ENCODE results near the gene KLC1. TPM values are rescaled to one million over a fixed set of nuclear protein-coding genes. Genes with fewer than 3 reads are reported as not detected.

The KLC1 gene
- total and polyA plus RNA-seq, 2 of the 13 experiments (the other 11 are each of a cell fraction or from before 2014, with no cell fraction given): 53.2 to 63.5 TPM

- Histone ChIP-seq H3K9me3 (ENCODE audit: low read length) (no peaks in the 10 kb centered on the region), H3K4me3 (replicated peaks in 1 of 3; ENCODE audit: insufficient read depth in 1 of 3, low read depth in 2 of 3, low read length in 3 of 3) (no peak overlapping the region), H2AFZ (ENCODE audit: low read length) (no peak overlapping the region), H3K4me1 (ENCODE audit: insufficient read depth, low read length) (no peaks in the 10 kb centered on the region), H3K36me3 (replicated peaks in 1 of 2; ENCODE audit: control insufficient read depth in 1 of 2, insufficient read depth in 2 of 2, low read length in 2 of 2) (peaks cover 16 to 59% of the 10 kb centered on the region in 2 experiments), H3K79me2 (ENCODE audit: insufficient read depth, low read length) (no peaks in the 10 kb centered on the region), H3K9ac (ENCODE audit: insufficient read depth, low read depth, low read length) (no peak overlapping the region), H4K20me1 (ENCODE audit: insufficient read depth, low read length) (no peaks in the 10 kb centered on the region), H3K4me2 (ENCODE audit: low read depth, low read length) (no peak overlapping the region), H3K27ac (ENCODE audit: extremely low read length, insufficient read depth, low read length) (no peak overlapping the region), H3K27me3 (ENCODE audit: control insufficient read depth in 1 of 2, insufficient read depth in 2 of 2, low read length in 2 of 2) (no peaks in the 10 kb centered on the region)
- in situ Hi-C loops (cut with HindIII; ENCODE audit: extremely low pct_ligation_motif_present, low pct_unique_long_range_greater_than_20kb) (no loop called here), intact Hi-C loops (cut with micrococcal nuclease; ENCODE audit: unreplicated experiment) (no loop called here)
- ATAC-seq (no peak), FAIRE-seq (no peak), DNase-seq (ENCODE audit: low spot score) (no peak)
- CTCF ChIA-PET (ENCODE audit: low intra/inter-chr PET ratio, low total read pairs): no interaction called here
- BruUV-seq (replicated peaks): no TSS peak
- POLR2A ChIA-PET: no interaction called here
- WGBS (ENCODE audit: low lambda C conversion rate): 94% methylated on average over 22 of the region's 22 CpGs
- TF ChIP-seq ZHX1 (CRISPR knock-in tag; IDR thresholded peaks at IDR 0.05; ENCODE audit: low read depth): no peak
- no peak for TF ChIP-seq ZNF749 (CRISPR knock-in tag; IDR thresholded peaks at IDR 0.05; ENCODE audit: borderline replicate concordance)
- no peak for TF ChIP-seq ZNF317 (CRISPR knock-in tag; IDR thresholded peaks at IDR 0.05)
- TF ChIP-seq ZNF672 (CRISPR knock-in tag; IDR thresholded peaks at IDR 0.05): no peak
- no peak for TF ChIP-seq GPN1 (CRISPR knock-in tag; IDR thresholded peaks at IDR 0.05; ENCODE audit: borderline replicate concordance)
- TF ChIP-seq TBP (CRISPR knock-in tag; IDR thresholded peaks at IDR 0.05): no peak
- no peak for TF ChIP-seq ZNF772 (CRISPR knock-in tag; IDR thresholded peaks at IDR 0.05)
- TF ChIP-seq, protein P1, sequence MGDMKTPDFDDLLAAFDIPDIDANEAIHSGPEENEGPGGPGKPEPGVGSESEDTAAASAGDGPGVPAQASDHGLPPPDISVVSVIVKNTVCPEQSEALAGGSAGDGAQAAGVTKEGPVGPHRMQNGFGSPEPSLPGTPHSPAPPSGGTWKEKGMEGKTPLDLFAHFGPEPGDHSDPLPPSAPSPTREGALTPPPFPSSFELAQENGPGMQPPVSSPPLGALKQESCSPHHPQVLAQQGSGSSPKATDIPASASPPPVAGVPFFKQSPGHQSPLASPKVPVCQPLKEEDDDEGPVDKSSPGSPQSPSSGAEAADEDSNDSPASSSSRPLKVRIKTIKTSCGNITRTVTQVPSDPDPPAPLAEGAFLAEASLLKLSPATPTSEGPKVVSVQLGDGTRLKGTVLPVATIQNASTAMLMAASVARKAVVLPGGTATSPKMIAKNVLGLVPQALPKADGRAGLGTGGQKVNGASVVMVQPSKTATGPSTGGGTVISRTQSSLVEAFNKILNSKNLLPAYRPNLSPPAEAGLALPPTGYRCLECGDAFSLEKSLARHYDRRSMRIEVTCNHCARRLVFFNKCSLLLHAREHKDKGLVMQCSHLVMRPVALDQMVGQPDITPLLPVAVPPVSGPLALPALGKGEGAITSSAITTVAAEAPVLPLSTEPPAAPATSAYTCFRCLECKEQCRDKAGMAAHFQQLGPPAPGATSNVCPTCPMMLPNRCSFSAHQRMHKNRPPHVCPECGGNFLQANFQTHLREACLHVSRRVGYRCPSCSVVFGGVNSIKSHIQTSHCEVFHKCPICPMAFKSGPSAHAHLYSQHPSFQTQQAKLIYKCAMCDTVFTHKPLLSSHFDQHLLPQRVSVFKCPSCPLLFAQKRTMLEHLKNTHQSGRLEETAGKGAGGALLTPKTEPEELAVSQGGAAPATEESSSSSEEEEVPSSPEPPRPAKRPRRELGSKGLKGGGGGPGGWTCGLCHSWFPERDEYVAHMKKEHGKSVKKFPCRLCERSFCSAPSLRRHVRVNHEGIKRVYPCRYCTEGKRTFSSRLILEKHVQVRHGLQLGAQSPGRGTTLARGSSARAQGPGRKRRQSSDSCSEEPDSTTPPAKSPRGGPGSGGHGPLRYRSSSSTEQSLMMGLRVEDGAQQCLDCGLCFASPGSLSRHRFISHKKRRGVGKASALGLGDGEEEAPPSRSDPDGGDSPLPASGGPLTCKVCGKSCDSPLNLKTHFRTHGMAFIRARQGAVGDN (CRISPR knock-in tag; IDR thresholded peaks at IDR 0.05): no peak
- TF ChIP-seq PLSCR1 (CRISPR knock-in tag; IDR thresholded peaks at IDR 0.05; ENCODE audit: borderline replicate concordance): no peak
- TF ChIP-seq ZFP91 (CRISPR knock-in tag; IDR thresholded peaks at IDR 0.05; ENCODE audit: borderline replicate concordance): no peak
- TF ChIP-seq ZNF567 (CRISPR knock-in tag; IDR thresholded peaks at IDR 0.05; ENCODE audit: borderline replicate concordance): no peak
- no peak for TF ChIP-seq HOXA5 (CRISPR knock-in tag; IDR thresholded peaks at IDR 0.05)
- no peak for TF ChIP-seq NCOA1 (CRISPR knock-in tag; IDR thresholded peaks at IDR 0.05)
Measured at GRCh38 chr14:103693515-103693914, 64.5 kb downstream of the KLC1 start.

Data from HepG2 (cell line).